Lung (tissue), 12 donors: ENCODE data around the gene ARHGAP10. TPM values are rescaled to one million over a fixed set of nuclear protein-coding genes. Genes with fewer than 3 reads are reported as not detected.

Source experiments
- ATAC-seq: fragments of 200-7000 bp; cut with Tn5 transposase; one replicate; pipeline ENCODE4 v1.9.1; 2020; ENCODE audit warnings: moderate number of reproducible peaks; ENCODE audit not compliant: insufficient read depth, low FRiP score
- DNase-seq, 3 donors: peaks; one replicate each; pipeline ENCODE4 v3.0.0-alpha.2; 2013 to 2017
- H3K27ac ChIP-seq, 2 donors: one replicate each; pipeline ENCODE4 v1.5.1; 2013; ENCODE audit warnings: mild to moderate bottlenecking in 2 of 2, moderate library complexity in 2 of 2, control low read depth in 1 of 2, inconsistent platforms in 1 of 2, low read depth in 1 of 2, low read length in 1 of 2
- H3K27me3 ChIP-seq, 3 donors: one replicate each; pipeline ENCODE4 v1.5.1; 2013; ENCODE audit warnings: low read length in 2 of 3; ENCODE audit not compliant: control insufficient read depth in 3 of 3, insufficient read depth in 3 of 3
- H3K36me3 ChIP-seq, 4 donors: one replicate each; pipeline ENCODE4 v1.5.1; 2013; ENCODE audit warnings: low read length in 4 of 4, mild to moderate bottlenecking in 1 of 4, moderate library complexity in 1 of 4; ENCODE audit not compliant: control insufficient read depth in 4 of 4, insufficient read depth in 4 of 4
- H3K4me1 ChIP-seq, 5 donors: one replicate each; pipeline ENCODE4 v1.5.1; 2013; ENCODE audit warnings: low read length in 5 of 5, mild to moderate bottlenecking in 2 of 5, moderate library complexity in 1 of 5; ENCODE audit not compliant: control insufficient read depth in 5 of 5, insufficient read depth in 5 of 5
- H3K4me3 ChIP-seq: one replicate; pipeline ENCODE4 v1.5.1; 2013; ENCODE audit warnings: mild to moderate bottlenecking, control low read depth, moderate library complexity
- H3K9ac ChIP-seq, 2 donors: one replicate each; pipeline ENCODE4 v1.5.1; 2013; ENCODE audit warnings: low read length in 2 of 2, control low read depth in 1 of 2; ENCODE audit not compliant: insufficient read depth in 1 of 2
- H3K9me3 ChIP-seq, 4 donors: one replicate each; pipeline ENCODE4 v1.5.1; 2013; ENCODE audit warnings: low read length in 3 of 4, mild to moderate bottlenecking in 1 of 4, moderate library complexity in 1 of 4; ENCODE audit not compliant: control insufficient read depth in 4 of 4, insufficient read depth in 3 of 4
- WGBS, 2 donors: extraction: QIAGEN DNeasy Blood & Tissue Kit; methylation state at CpG; one replicate each; pipeline ENCODE4 v1.1.7; 2013; 5-methylcytosine and 5-hydroxymethylcytosine counted together
- polyA plus RNA-seq, 2 donors: library from polyadenylated mRNA; stranded (reverse); fragments of 200-250 nt; gene quantifications; one replicate each; pipeline ENCODE4 v1.2.1, GENCODE V29; 2013
- total RNA-seq, 2 donors: library from RNA; depleted of rRNA in 1 of 2; stranded (reverse); fragments of >200 nt in 1 of 2; gene quantifications; one replicate each; pipeline ENCODE4 v1.2.1, GENCODE V29; 2014 to 2021
- TF ChIP-seq, protein P1 (sequence below): IDR thresholded peaks from 2 replicates; pipeline ENCODE4 v1.5.1; 2012; ENCODE audit warnings: mild to moderate bottlenecking; ENCODE audit errors: control extremely low read depth, extremely low read depth
- donor health status: control.
- donor health status: control.
- donor health status: Bipolar disorder and iron deficiency.
- donor health status: healthy.
- donor health status: DM: yes; HTN: yes; CAD: no.

ARHGAP10 gene
- total and polyA plus RNA-seq, 4 donors: 9.1 to 25.0 (median 17.5) TPM

DNA sequence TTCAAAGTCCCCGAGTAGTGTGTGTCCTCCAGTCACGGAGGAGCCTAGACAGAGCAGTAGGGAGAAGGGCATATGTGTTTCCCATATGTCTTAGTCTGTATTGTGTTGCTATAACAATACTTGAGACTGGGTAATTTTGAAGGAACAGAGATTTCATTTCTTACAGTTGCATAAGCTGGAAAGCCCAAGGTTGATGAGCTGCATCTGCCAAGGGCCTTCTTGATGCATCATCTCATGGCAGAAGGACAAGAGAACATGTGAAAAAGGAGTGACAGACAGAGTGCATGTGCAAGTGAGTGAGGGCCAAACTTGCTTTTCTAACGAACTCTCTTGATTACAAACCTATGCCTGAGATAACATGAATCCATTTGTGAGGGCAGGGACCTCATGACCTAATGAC, 243.4 kb downstream of the ARHGAP10 start:
- ATAC-seq: no peak
- TF ChIP-seq, protein P1, sequence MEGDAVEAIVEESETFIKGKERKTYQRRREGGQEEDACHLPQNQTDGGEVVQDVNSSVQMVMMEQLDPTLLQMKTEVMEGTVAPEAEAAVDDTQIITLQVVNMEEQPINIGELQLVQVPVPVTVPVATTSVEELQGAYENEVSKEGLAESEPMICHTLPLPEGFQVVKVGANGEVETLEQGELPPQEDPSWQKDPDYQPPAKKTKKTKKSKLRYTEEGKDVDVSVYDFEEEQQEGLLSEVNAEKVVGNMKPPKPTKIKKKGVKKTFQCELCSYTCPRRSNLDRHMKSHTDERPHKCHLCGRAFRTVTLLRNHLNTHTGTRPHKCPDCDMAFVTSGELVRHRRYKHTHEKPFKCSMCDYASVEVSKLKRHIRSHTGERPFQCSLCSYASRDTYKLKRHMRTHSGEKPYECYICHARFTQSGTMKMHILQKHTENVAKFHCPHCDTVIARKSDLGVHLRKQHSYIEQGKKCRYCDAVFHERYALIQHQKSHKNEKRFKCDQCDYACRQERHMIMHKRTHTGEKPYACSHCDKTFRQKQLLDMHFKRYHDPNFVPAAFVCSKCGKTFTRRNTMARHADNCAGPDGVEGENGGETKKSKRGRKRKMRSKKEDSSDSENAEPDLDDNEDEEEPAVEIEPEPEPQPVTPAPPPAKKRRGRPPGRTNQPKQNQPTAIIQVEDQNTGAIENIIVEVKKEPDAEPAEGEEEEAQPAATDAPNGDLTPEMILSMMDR: no peak

DNA sequence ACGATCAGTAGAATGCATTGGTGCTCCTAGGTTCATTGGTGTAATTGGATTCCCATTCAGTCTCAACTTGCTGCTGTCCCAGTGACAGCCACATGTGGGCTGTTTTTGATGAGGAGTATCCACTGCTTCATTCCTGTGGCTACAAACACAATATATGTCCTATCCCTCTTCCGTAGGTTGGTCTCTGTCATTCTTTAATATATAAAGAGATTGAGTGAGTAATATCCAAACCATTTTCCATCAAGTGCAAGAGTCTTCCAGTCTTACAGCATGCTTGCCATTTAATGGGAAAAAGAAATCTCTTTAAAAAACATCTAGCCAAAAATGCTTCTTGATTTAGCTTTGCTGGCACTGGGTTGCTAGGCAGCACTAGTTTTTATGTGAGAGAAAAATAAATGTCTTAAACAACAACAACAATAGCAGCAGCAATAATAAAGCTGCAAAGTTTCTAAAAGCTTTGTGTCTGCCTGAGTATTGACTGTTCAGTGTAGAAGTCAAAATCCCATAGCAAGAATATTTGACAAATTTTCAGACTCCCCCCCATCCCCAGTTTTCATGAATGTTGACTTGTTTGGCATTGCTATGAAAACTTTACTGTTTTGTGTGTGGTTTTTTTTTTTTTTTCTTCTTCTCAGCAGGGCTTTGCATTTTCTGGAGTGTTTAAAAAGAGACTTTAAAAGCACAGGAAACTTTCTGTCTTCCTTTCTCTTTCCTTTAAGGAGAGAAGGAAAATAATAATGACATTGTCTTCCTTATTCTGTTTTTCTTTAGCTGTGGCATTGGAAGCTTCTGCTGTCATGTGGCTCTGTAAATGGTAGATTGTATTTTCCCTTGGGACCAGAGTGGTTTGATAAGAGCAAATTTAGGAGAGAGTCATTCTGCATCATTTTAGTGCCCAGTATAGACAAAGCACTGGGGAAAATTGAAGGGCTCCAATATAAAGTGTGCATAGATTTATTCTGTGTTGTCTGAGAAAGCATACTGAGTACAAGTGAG, 244.3 kb downstream of the ARHGAP10 start:
- no peak for ATAC-seq
- TF ChIP-seq, protein P1: no peak
- Histone ChIP-seq H3K9me3 (no peaks in the 10 kb centered on the region), H3K36me3 (peaks cover 0 to 4% (median 0%) of the 10 kb centered on the region in 4 donors), H3K4me3 (no peak overlapping the region), H3K9ac (no peak overlapping the region), H3K27ac (no peak overlapping the region), H3K4me1 (peaks cover 0 to 18% (median 0%) of the 10 kb centered on the region in 5 donors), H3K27me3 (no peaks in the 10 kb centered on the region)
- DNase-seq: peak in 2 of 3 donors; percentile 15 to 17
- WGBS, 2 donors: 84 to 90% methylated on average over 2 of the region's 2 CpGs

More for the DNA sequence above, 243.4 kb downstream of the ARHGAP10 start:
- Histone ChIP-seq H3K4me3 (no peak overlapping the region), H3K9ac (no peak overlapping the region), H3K9me3 (no peaks in the 10 kb centered on the region), H3K4me1 (peaks cover 0 to 18% (median 0%) of the 10 kb centered on the region in 5 donors), H3K27ac (no peak overlapping the region), H3K27me3 (no peaks in the 10 kb centered on the region), H3K36me3 (peaks cover 0 to 4% (median 0%) of the 10 kb centered on the region in 4 donors)
- DNase-seq: no peak
- 88 to 94% methylated on average over 3 of the region's 3 CpGs for WGBS, 2 donors

DNA sequence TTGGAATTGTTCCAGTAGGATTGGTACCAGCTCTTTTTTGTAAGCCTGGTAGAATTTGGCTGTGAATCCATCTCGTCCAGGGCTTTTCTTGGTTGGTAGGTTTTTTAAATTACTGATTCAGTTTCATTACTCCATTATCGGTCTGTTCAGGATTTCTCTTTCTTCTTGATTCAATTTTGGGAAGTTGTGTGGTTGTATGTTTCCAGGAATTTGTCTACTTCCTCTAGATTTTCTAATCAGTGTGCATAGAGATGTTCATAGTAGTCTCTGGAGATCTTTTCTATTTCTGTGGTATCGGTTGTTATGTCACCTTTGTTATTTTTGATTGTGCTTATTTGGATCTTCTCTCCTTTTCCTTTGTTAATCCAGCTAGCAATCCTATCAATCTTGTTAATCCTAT, 248.7 kb downstream of the ARHGAP10 start:
- no peak overlapping the region for H3K4me3 ChIP-seq
- WGBS, 2 donors: 67 to 73% methylated on average over 3 of the region's 3 CpGs
- no peaks in the 10 kb centered on the region for H3K9me3 ChIP-seq
- TF ChIP-seq, protein P1: no peak
- peaks cover 0 to 15% (median 0%) of the 10 kb centered on the region in 5 donors for H3K4me1 ChIP-seq
- no peak overlapping the region for H3K27ac ChIP-seq
- no peak for ATAC-seq
- peaks cover 0 to 3% (median 1%) of the 10 kb centered on the region in 4 donors for H3K36me3 ChIP-seq
- H3K27me3 ChIP-seq: no peaks in the 10 kb centered on the region
- no peak for DNase-seq
- H3K9ac ChIP-seq: no peak overlapping the region
